Daoy (cell line): ENCODE measurements around the gene RIPK3. TPM values are rescaled to one million over a fixed set of nuclear protein-coding genes. Genes with fewer than 3 reads are reported as not detected.

Source experiments
- total RNA-seq: library from RNA; depleted of rRNA; stranded (reverse); fragments of >200 nt; shearing (Covaris generic); gene quantifications from 2 replicates; pipeline ENCODE4 v1.2.3, GENCODE V29; 2014; rRNA removed

RIPK3 gene
- total RNA-seq, 1 experiment from 2014 or later, result not detected

Other genes starting within 250 kb of the RIPK3 start
- gene PCK2, start 245.7 kb downstream of the RIPK3 start, total RNA-seq, result 6.6 and 12.6 TPM in 2 replicates
- 68.9 and 75.2 TPM in 2 replicates for gene DCAF11, start 225.2 kb downstream of the RIPK3 start, total RNA-seq
- gene NRL, start 225.0 kb downstream of the RIPK3 start, total RNA-seq, result 3.1 and 5.9 TPM in 2 replicates
- 2.7 TPM in 1 of 2 replicates, not detected in the other for gene FITM1, start 209.3 kb downstream of the RIPK3 start, total RNA-seq
- 191 and 208 TPM in 2 replicates for gene PSME1, start 203.8 kb downstream of the RIPK3 start, total RNA-seq
- gene EMC9, start 198.4 kb downstream of the RIPK3 start, total RNA-seq, result 25.4 and 46.5 TPM in 2 replicates
- gene PSME2, start 193.4 kb downstream of the RIPK3 start, total RNA-seq, result 241 and 245 TPM in 2 replicates
- 49.7 and 68.1 TPM in 2 replicates for gene RNF31, start 192.5 kb downstream of the RIPK3 start, total RNA-seq
- 7.9 and 25.5 TPM in 2 replicates for gene IRF9, start 178.7 kb downstream of the RIPK3 start, total RNA-seq
- not detected in 2 replicates for gene REC8, start 167.9 kb downstream of the RIPK3 start, total RNA-seq
- gene IPO4, start 151.2 kb downstream of the RIPK3 start, total RNA-seq, result 165 and 275 TPM in 2 replicates
- gene TM9SF1, start 144.6 kb downstream of the RIPK3 start, total RNA-seq, result 91.9 and 98.7 TPM in 2 replicates
- gene TSSK4, start 134.3 kb downstream of the RIPK3 start, total RNA-seq, result not detected in 2 replicates
- 60.1 and 89.8 TPM in 2 replicates for gene CHMP4A, start 126.5 kb downstream of the RIPK3 start, total RNA-seq
- 12.7 and 18.9 TPM in 2 replicates for gene MDP1, start 123.9 kb downstream of the RIPK3 start, total RNA-seq
- gene NEDD8, start 107.6 kb downstream of the RIPK3 start, total RNA-seq, result 308 and 348 TPM in 2 replicates
- 83.3 and 112 TPM in 2 replicates for gene GMPR2, start 107.1 kb downstream of the RIPK3 start, total RNA-seq
- gene TINF2, start 97.4 kb downstream of the RIPK3 start, total RNA-seq, result 34.6 and 48.3 TPM in 2 replicates
- gene TGM1, start 76.8 kb downstream of the RIPK3 start, total RNA-seq, result 0.69 and 2.6 TPM in 2 replicates
- gene RABGGTA, start 68.4 kb downstream of the RIPK3 start, total RNA-seq, result 21.5 and 22.1 TPM in 2 replicates
- gene DHRS1, start 40.2 kb downstream of the RIPK3 start, total RNA-seq, result 1.7 and 4.9 TPM in 2 replicates
- gene NOP9, start 40.1 kb downstream of the RIPK3 start, total RNA-seq, result 15.8 and 17.1 TPM in 2 replicates
- 0.06 TPM in 1 of 2 replicates, not detected in the other for gene CIDEB, start 32.0 kb downstream of the RIPK3 start, total RNA-seq
- 6.9 and 16.7 TPM in 2 replicates for gene LTB4R2, start 29.9 kb downstream of the RIPK3 start, total RNA-seq
- 2.5 and 6.3 TPM in 2 replicates for gene LTB4R, start 28.5 kb downstream of the RIPK3 start, total RNA-seq
- 0.17 TPM in 1 of 2 replicates, not detected in the other for gene ADCY4, start 4.9 kb downstream of the RIPK3 start, total RNA-seq
- gene NFATC4, start 28.2 kb upstream of the RIPK3 start, total RNA-seq, result 14.5 and 28.8 TPM in 2 replicates
- 0.33 and 0.57 TPM in 2 replicates for gene NYNRIN, start 59.0 kb upstream of the RIPK3 start, total RNA-seq
- gene CBLN3, start 89.7 kb upstream of the RIPK3 start, total RNA-seq, result not detected in 2 replicates
- 22.4 and 29.4 TPM in 2 replicates for gene KHNYN, start 90.0 kb upstream of the RIPK3 start, total RNA-seq
- 9.3 and 10.0 TPM in 2 replicates for gene SDR39U1, start 102.8 kb upstream of the RIPK3 start, total RNA-seq
- gene CMA1, start 168.3 kb upstream of the RIPK3 start, total RNA-seq, result not detected in 2 replicates
- not detected in 2 replicates for gene CTSG, start 236.3 kb upstream of the RIPK3 start, total RNA-seq